SK-N-SH treated with all-trans-retinoic acid at 6 μM for 48 hours (cell line): ENCODE measurements around the gene OR56B4.

Experiments
- RARB ChIP-seq: fragments of 250-450 bp; sonication (Bioruptor Pico); IDR thresholded peaks from 2 replicates; pipeline ENCODE4 v1.8.0; 2021; ENCODE audit warnings: mild to moderate bottlenecking, moderate library complexity
- SNAI2 ChIP-seq: fragments of 250-450 bp; sonication (Bioruptor Pico); IDR thresholded peaks from 2 replicates; pipeline ENCODE4 v1.5.0; 2020; ENCODE audit warnings: mild to moderate bottlenecking, moderate library complexity
- ZFP30 ChIP-seq: fragments of 450-650 bp; formaldehyde crosslinking; IDR thresholded peaks from 2 replicates; pipeline ENCODE4 v1.5.0; 2022; ENCODE audit warnings: mild to moderate bottlenecking, moderate library complexity
- ZNF565 ChIP-seq: fragments of 450-650 bp; formaldehyde crosslinking; conservative IDR thresholded peaks from 2 replicates; pipeline ENCODE4 v1.5.0; 2020; ENCODE audit warnings: low read depth, mild to moderate bottlenecking, moderate library complexity
- ZNF8 ChIP-seq: fragments of 450-650 bp; formaldehyde crosslinking; IDR thresholded peaks from 2 replicates; pipeline ENCODE4 v1.5.0; 2020; ENCODE audit warnings: mild to moderate bottlenecking, moderate library complexity
- TF ChIP-seq, protein P1 (sequence below): fragments of 250-450 bp; sonication (Bioruptor Pico); IDR thresholded peaks from 2 replicates; pipeline ENCODE4 v1.8.0; 2020; ENCODE audit warnings: mild to moderate bottlenecking, moderate library complexity, borderline replicate concordance
- TF ChIP-seq, protein P2 (sequence below): fragments of 250-450 bp; sonication (Bioruptor Pico); IDR thresholded peaks from 2 replicates; pipeline ENCODE4 v1.5.1; 2020; ENCODE audit warnings: low read depth, mild to moderate bottlenecking, moderate library complexity

DNA sequence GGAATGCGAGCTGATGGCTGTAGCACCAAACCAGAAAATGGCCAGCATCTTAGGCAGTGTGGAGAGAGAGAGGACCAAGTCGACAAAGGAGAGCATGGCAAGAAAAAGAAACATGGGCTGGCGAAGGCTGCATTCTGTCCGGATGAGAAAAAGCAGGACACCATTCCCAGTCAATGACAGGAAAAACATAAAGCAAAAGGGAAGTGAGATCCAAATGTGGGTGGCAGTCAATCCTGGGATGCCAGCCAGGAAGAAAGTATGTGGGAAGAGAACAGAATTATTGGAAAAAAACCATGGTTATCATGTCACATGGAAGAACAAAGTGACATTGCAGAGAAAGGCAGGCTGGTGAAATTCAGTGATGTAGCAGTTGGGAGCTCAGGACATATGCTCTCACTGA, 40.0 kb upstream of the OR56B4 start:
- TF ChIP-seq, protein P1, sequence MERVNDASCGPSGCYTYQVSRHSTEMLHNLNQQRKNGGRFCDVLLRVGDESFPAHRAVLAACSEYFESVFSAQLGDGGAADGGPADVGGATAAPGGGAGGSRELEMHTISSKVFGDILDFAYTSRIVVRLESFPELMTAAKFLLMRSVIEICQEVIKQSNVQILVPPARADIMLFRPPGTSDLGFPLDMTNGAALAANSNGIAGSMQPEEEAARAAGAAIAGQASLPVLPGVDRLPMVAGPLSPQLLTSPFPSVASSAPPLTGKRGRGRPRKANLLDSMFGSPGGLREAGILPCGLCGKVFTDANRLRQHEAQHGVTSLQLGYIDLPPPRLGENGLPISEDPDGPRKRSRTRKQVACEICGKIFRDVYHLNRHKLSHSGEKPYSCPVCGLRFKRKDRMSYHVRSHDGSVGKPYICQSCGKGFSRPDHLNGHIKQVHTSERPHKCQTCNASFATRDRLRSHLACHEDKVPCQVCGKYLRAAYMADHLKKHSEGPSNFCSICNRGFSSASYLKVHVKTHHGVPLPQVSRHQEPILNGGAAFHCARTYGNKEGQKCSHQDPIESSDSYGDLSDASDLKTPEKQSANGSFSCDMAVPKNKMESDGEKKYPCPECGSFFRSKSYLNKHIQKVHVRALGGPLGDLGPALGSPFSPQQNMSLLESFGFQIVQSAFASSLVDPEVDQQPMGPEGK (CRISPR knock-in tag), result no peak
- no peak for TF ChIP-seq RARB (CRISPR knock-in tag)
- TF ChIP-seq, protein P2, sequence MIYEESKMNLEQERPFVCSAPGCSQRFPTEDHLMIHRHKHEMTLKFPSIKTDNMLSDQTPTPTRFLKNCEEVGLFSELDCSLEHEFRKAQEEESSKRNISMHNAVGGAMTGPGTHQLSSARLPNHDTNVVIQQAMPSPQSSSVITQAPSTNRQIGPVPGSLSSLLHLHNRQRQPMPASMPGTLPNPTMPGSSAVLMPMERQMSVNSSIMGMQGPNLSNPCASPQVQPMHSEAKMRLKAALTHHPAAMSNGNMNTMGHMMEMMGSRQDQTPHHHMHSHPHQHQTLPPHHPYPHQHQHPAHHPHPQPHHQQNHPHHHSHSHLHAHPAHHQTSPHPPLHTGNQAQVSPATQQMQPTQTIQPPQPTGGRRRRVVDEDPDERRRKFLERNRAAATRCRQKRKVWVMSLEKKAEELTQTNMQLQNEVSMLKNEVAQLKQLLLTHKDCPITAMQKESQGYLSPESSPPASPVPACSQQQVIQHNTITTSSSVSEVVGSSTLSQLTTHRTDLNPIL (CRISPR knock-in tag), result no peak
- no peak for TF ChIP-seq ZFP30 (CRISPR knock-in tag)
- TF ChIP-seq SNAI2 (CRISPR knock-in tag), result no peak
- no peak for TF ChIP-seq ZNF8 (CRISPR knock-in tag)
- TF ChIP-seq ZNF565 (CRISPR knock-in tag), result no peak
